Loucy (cell line): ENCODE results near the gene NDUFB8.

Experiments used
- EZH2phosphoT487 ChIP-seq: fragments of 200-600 bp; IDR thresholded peaks from 2 replicates; pipeline ENCODE4 v1.6.1; 2018; ENCODE audit warnings: antibody characterized with exemption, mild to moderate bottlenecking, moderate library complexity, borderline replicate concordance
- TF ChIP-seq, protein P1 (sequence below): fragments of 200-600 bp; sonication (generic); conservative IDR thresholded peaks from 2 replicates; pipeline ENCODE4 v1.5.1; 2014; ENCODE audit warnings: mild to moderate bottlenecking, antibody characterized with exemption, low read length

DNA sequence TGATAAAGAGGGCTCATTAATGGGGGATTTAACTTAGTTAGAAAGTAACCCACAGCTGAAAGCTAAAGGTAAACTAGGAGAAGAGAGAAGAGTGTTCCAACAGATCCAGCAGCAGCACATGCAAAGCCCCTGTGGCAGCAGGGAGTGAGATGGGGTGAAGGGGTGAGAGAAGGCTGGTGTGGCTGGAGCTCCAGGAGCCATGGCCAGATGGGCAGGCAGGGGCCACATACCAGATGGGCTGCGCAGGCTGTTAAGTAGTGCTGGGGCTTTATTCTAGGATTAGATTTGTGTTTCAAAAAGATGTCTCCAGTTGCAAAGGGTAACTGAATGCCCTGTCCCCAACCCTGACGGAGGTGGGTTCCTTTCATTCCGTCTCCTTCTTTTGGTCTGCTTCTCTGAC, 39.2 kb upstream of the NDUFB8 start:
- TF ChIP-seq, protein P1, sequence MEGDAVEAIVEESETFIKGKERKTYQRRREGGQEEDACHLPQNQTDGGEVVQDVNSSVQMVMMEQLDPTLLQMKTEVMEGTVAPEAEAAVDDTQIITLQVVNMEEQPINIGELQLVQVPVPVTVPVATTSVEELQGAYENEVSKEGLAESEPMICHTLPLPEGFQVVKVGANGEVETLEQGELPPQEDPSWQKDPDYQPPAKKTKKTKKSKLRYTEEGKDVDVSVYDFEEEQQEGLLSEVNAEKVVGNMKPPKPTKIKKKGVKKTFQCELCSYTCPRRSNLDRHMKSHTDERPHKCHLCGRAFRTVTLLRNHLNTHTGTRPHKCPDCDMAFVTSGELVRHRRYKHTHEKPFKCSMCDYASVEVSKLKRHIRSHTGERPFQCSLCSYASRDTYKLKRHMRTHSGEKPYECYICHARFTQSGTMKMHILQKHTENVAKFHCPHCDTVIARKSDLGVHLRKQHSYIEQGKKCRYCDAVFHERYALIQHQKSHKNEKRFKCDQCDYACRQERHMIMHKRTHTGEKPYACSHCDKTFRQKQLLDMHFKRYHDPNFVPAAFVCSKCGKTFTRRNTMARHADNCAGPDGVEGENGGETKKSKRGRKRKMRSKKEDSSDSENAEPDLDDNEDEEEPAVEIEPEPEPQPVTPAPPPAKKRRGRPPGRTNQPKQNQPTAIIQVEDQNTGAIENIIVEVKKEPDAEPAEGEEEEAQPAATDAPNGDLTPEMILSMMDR = no peak
- no peak for TF ChIP-seq EZH2phosphoT487
